Right lobe of liver (tissue), 6 donors: ENCODE measurements around the gene WIF1. TPM values are rescaled to one million over a fixed set of nuclear protein-coding genes. Genes with fewer than 3 reads are reported as not detected.

Source experiments
- ATAC-seq, 4 donors: fragments of 200-7000 bp; cut with Tn5 transposase; one replicate each; pipeline ENCODE4 v1.9.1; 2020; ENCODE audit warnings: mild to moderate bottlenecking in 4 of 4, moderate library complexity in 4 of 4
- DNase-seq, 3 donors: peaks; one replicate each; pipeline ENCODE4 v3.0.0-alpha.2; 2020
- H3K27ac ChIP-seq, 3 donors: fragments of 200-600 bp; one replicate each; pipeline ENCODE4 v1.8.0; 2022
- H3K27me3 ChIP-seq, 2 donors: fragments of 200-600 bp; one replicate each; pipeline ENCODE4 v1.8.0; 2022
- H3K36me3 ChIP-seq, 4 donors: fragments of 200-600 bp; sonication (generic) in 1 of 4; one replicate each; pipeline versions ENCODE4 v1.5.1 to v1.8.0; 2017 to 2022; ENCODE audit warnings: control low read depth in 1 of 4
- H3K4me1 ChIP-seq, 4 donors: fragments of 200-600 bp; sonication (generic) in 1 of 4; one replicate each; pipeline versions ENCODE4 v1.5.1 to v1.8.0; 2017 to 2022; ENCODE audit warnings: control low read depth in 1 of 4
- H3K4me3 ChIP-seq, 3 donors: fragments of 200-600 bp; one replicate each; pipeline ENCODE4 v1.8.0; 2022
- H3K9me3 ChIP-seq, 4 donors: fragments of 200-600 bp; sonication (generic) in 1 of 4; one replicate each; pipeline versions ENCODE4 v1.5.1 to v1.8.0; 2017 to 2022; ENCODE audit warnings: control low read depth in 1 of 4
- CTCF ChIP-seq, 4 donors: fragments of 200-600 bp in 3 of 4; fragments of 450-650 bp in 1 of 4; IDR thresholded peaks; one replicate each; pipeline versions ENCODE4 v1.5.1 to v1.8.0; 2016 to 2022; ENCODE audit warnings: antibody characterized with exemption in 4 of 4, mild to moderate bottlenecking in 2 of 4
- POLR2A ChIP-seq: fragments of 450-650 bp; IDR thresholded peaks from one replicate; pipeline ENCODE4 v1.6.1; 2017; ENCODE audit warnings: antibody characterized with exemption, mild to moderate bottlenecking
- WGBS: methylation state at CpG from one replicate; pipeline ENCODE4 v1.1.6; 2018; ENCODE audit warnings: low coverage, low lambda C conversion rate; ENCODE audit not compliant: insufficient coverage; ENCODE audit errors: missing lambda C conversion rate; 5-methylcytosine and 5-hydroxymethylcytosine counted together
- intact Hi-C, 2 donors: fragments of 100-400 bp; cut with DNase I; formaldehyde crosslinking; loops; one replicate each; pipeline versions ENCODE4 v1.11.2 to v1.14.1; 2022
- small RNA-seq, 2 experiments: library from RNA; depleted of rRNA; stranded (forward); fragments of <200 nt; gene quantifications; one replicate each; pipeline ENCODE3, GENCODE V24; 2016
- total RNA-seq, 6 experiments: library from RNA; depleted of rRNA in 2 of 6; stranded (reverse); fragments of >200 nt in 2 of 6; fragmentation: NEBNext Ultra II Directional in 3 of 6; extraction: Animal tissue kit (Norgen Biotek cat#: 25700) in 3 of 6; gene quantifications; one replicate each; pipeline versions ENCODE4 v1.1.0 to v1.2.4, GENCODE V29; 2016 to 2023
- donor health status: DM: no; HTN: yes; CAD: no.
- donor health status: DM: no; HTN: no; CAD: no.
- donor health status: DM: no; HTN: no; CAD: no.
- donor health status: DM: no; HTN: yes; CAD: no.
- donor health status: DM: no; HTN: yes; CAD: no.

WIF1 gene
- total RNA-seq, 6 experiments from 2014 or later = not detected

DNA sequence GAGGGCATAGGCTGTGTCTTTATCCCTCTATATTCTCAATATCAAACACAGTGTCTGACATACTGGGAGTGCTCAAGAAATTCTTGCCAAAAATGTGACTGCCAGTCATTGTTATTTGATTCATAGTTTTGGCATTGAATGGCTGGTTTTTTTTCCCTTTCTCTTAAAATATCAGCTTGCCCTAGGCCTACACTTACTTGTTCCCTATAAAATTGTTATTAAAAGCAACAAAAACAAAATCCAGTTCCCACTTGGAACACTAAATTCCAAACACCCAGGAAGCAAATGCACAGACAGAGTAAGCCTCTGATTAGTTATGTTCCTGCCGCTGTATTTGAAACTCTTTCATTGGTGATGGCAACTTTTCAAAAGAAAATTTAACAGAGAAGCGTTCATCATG lies 110.7 kb downstream of the WIF1 start:
- H3K4me1 ChIP-seq = no peaks in the 10 kb centered on the region
- ATAC-seq (no peak), DNase-seq (no peak)
- intact Hi-C loops = no loop called here
- no peak overlapping the region for H3K4me3 ChIP-seq
- 59% methylated on average over 2 of the region's 2 CpGs for WGBS
- H3K9me3 ChIP-seq = no peaks in the 10 kb centered on the region
- no peak overlapping the region for H3K27ac ChIP-seq
- H3K36me3 ChIP-seq = no peaks in the 10 kb centered on the region
- TF ChIP-seq CTCF (IDR thresholded peaks at IDR 0.05) = no peak
- no peak for TF ChIP-seq POLR2A
- no peaks in the 10 kb centered on the region for H3K27me3 ChIP-seq

DNA sequence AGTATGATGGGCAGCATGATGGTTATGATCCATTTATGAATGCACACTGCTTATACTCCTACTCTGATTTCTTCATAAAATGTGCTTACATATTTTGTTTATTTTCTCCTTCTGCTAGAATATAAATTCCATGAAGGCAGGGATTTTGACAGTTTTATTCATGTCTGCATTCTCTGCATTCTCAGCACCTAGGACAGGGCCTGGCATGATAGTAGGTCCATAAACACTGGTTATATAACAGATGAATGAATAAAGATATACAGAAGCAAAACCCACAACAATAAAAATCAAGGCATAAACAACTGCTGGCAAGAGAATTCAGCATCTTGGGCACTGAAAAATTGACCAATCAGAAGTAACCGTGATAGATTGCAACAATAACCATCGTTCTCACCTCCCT lies 115.4 kb downstream of the WIF1 start:
- Histone ChIP-seq H3K9me3 (no peaks in the 10 kb centered on the region), H3K27me3 (no peaks in the 10 kb centered on the region), H3K36me3 (no peaks in the 10 kb centered on the region), H3K4me1 (no peaks in the 10 kb centered on the region), H3K27ac (no peak overlapping the region), H3K4me3 (no peak overlapping the region)
- no peak for TF ChIP-seq CTCF (IDR thresholded peaks at IDR 0.05)
- no peak for TF ChIP-seq POLR2A
- 92% methylated on average over 2 of the region's 2 CpGs for WGBS
- intact Hi-C loops = no loop called here
- ATAC-seq = no peak
- no peak for DNase-seq

DNA sequence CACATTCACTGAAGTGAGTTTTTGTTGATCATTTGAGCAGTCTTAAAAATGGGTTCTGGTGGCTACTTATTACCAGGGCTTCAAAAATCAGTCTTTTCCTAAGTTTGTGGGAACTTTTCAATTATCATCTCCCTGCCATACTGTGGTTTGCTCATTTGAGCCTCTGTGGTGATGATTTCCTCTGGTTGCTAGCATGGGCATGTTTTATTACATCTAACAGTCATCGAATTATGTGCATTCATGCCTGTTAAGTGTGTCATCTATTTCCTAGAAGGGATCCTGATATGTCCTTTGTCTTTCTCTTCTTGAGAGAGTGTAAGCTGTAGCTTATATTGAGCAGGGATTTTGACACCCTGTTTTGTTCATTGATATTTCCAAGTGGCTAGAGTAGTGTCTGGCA lies 116.8 kb downstream of the WIF1 start:
- H3K27me3 ChIP-seq = no peaks in the 10 kb centered on the region
- H3K9me3 ChIP-seq = no peaks in the 10 kb centered on the region
- H3K4me1 ChIP-seq = no peaks in the 10 kb centered on the region
- WGBS = 75% methylated on average over 1 of the region's 1 CpG
- ATAC-seq (no peak), DNase-seq (no peak)
- intact Hi-C loops = no loop called here
- no peaks in the 10 kb centered on the region for H3K36me3 ChIP-seq
- no peak overlapping the region for H3K27ac ChIP-seq
- TF ChIP-seq POLR2A = no peak
- TF ChIP-seq CTCF (IDR thresholded peaks at IDR 0.05) = no peak
- H3K4me3 ChIP-seq = no peak overlapping the region

Small RNA genes within 50 kb of the gene (small RNA-seq; reads per million reads assigned to genes)
- 0 to 0.10 reads per million in 2 experiments for gene RNU6-166P

Other genes starting within 250 kb of the WIF1 start
- 10 to 100 TPM in 4 of 6 experiments, 1 to 10 TPM in 2; 8.6 to 19.0 (median 11.6) TPM for gene LEMD3, start 48.3 kb upstream of the WIF1 start, total RNA-seq
- 1 to 10 TPM; 1.4 to 5.6 (median 2.6) TPM for gene MSRB3, start 157.4 kb upstream of the WIF1 start, total RNA-seq